ENCODE results near the gene SP140L. TPM values are rescaled to one million over a fixed set of nuclear protein-coding genes. Genes with fewer than 3 reads are reported as not detected.

Gene SP140L
- total and polyA plus RNA-seq, 10 of the 15 experiments (the other 5 are each of a cell fraction or from before 2014, with no cell fraction given), result 4.7 to 28.6 (median 15.0) TPM

GRCh38 chr2:230425377-230425776 lies 98.4 kb downstream of the SP140L start:
- Histone ChIP-seq H3K27ac (ENCODE audit: control insufficient read depth, insufficient read depth) (no peak overlapping the region), H3K79me2 (ENCODE audit: control insufficient read depth, insufficient read depth, low read length) (peaks cover 95% of the 10 kb centered on the region), H3K4me3 (peak overlapping the region; percentile 18; the same call in 1 of the 2 replicates), H3K36me3 (ENCODE audit: control insufficient read depth in 2 of 2, insufficient read depth in 2 of 2, low read length in 1 of 2) (peaks cover 4 to 41% of the 10 kb centered on the region in 2 experiments), H3K9ac (ENCODE audit: control insufficient read depth, insufficient read depth, low read length) (no peak overlapping the region), H3K4me2 (ENCODE audit: control insufficient read depth, insufficient read depth) (0 out of 2 replicates have a peak overlapping the region, but pooled peaks have one; percentile 61), H2AFZ (ENCODE audit: control insufficient read depth, low read depth, low read length) (no peak overlapping the region), H3K9me3 (replicated peaks; ENCODE audit: control insufficient read depth, insufficient read depth, low read length) (peaks cover 15% of the 10 kb centered on the region), H3K4me1 (ENCODE audit: control insufficient read depth, insufficient read depth, low read length) (peaks cover 9% of the 10 kb centered on the region), H4K20me1 (ENCODE audit: control insufficient read depth, insufficient read depth) (0 out of 2 replicates have a peak, but pooled peaks cover 4% of the 10 kb centered on the region), H3K27me3 (replicated peaks in 1 of 2; ENCODE audit: control insufficient read depth in 2 of 2, insufficient read depth in 2 of 2, low read length in 1 of 2) (no peaks in the 10 kb centered on the region)
- RAD21 ChIA-PET (ENCODE audit: unreplicated experiment), result no interaction called here
- POLR2A ChIA-PET, result interaction anchor here (0.7 kb wide), 1 partner anchor 87 kb away, joined by 3 read pairs; no protein-coding TSS in a partner anchor
- CTCF ChIA-PET, result no interaction called here
- 96% methylated on average over 1 of the region's 1 CpG for WGBS (ENCODE audit: insufficient coverage, insufficient replicate concordance, low lambda C conversion rate, missing lambda C conversion rate)
- ATAC-seq, result no peak
- SMC1A ChIA-PET (ENCODE audit: uncharacterized antibody, unreplicated experiment), result no interaction called here
- intact Hi-C loops (cut with micrococcal nuclease; ENCODE audit: unreplicated experiment), result no loop called here
- no peak for FAIRE-seq
- no peak for DNase-seq (ENCODE audit: low read depth, low spot score)
- in situ Hi-C loops (cut with MboI), result no loop called here
- BruUV-seq (replicated peaks), result no TSS peak
- TF ChIP-seq SREBF1 (IDR thresholded peaks at IDR 0.05; ENCODE audit: low read length) (no peak), EGR1 (IDR thresholded peaks at IDR 0.05; ENCODE audit: borderline replicate concordance in 1 of 2, low read depth in 2 of 2, low read length in 2 of 2) (no peak), NFXL1 (IDR thresholded peaks at IDR 0.05; ENCODE audit: borderline replicate concordance) (no peak), E4F1 (IDR thresholded peaks at IDR 0.05; ENCODE audit: borderline replicate concordance, partially characterized antibody) (no peak), CREM (IDR thresholded peaks at IDR 0.05; ENCODE audit: low read depth) (no peak), RAD51 (IDR thresholded peaks at IDR 0.05) (no peak), ZBTB33 (IDR thresholded peaks at IDR 0.05) (no peak), POLR2AphosphoS5 (IDR thresholded peaks at IDR 0.05; ENCODE audit: low read length) (no peak), CHD4 (IDR thresholded peaks at IDR 0.05) (no peak), TCF12 (IDR thresholded peaks at IDR 0.05; ENCODE audit: low read depth, low read length) (no peak), EZH2 (IDR thresholded peaks at IDR 0.05; ENCODE audit: borderline replicate concordance, control insufficient read depth, low read depth, low read length) (no peak), FOS (IDR thresholded peaks at IDR 0.05; ENCODE audit: borderline replicate concordance, extremely low read depth, insufficient read length) (no peak), RB1 (IDR thresholded peaks at IDR 0.05; ENCODE audit: borderline replicate concordance) (no peak), JUNB (IDR thresholded peaks at IDR 0.05) (no peak), LARP7 (IDR thresholded peaks at IDR 0.05) (no peak), ZBTB4 (CRISPR knock-in tag; IDR thresholded peaks at IDR 0.05) (no peak)
- TF ChIP-seq, protein P1, sequence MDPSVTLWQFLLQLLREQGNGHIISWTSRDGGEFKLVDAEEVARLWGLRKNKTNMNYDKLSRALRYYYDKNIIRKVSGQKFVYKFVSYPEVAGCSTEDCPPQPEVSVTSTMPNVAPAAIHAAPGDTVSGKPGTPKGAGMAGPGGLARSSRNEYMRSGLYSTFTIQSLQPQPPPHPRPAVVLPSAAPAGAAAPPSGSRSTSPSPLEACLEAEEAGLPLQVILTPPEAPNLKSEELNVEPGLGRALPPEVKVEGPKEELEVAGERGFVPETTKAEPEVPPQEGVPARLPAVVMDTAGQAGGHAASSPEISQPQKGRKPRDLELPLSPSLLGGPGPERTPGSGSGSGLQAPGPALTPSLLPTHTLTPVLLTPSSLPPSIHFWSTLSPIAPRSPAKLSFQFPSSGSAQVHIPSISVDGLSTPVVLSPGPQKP (IDR thresholded peaks at IDR 0.05; ENCODE audit: low read depth, low read length), result no peak

All from GM12878 (cell line).